ENCODE measurements around the gene MARCKS.

Gene MARCKS

DNA sequence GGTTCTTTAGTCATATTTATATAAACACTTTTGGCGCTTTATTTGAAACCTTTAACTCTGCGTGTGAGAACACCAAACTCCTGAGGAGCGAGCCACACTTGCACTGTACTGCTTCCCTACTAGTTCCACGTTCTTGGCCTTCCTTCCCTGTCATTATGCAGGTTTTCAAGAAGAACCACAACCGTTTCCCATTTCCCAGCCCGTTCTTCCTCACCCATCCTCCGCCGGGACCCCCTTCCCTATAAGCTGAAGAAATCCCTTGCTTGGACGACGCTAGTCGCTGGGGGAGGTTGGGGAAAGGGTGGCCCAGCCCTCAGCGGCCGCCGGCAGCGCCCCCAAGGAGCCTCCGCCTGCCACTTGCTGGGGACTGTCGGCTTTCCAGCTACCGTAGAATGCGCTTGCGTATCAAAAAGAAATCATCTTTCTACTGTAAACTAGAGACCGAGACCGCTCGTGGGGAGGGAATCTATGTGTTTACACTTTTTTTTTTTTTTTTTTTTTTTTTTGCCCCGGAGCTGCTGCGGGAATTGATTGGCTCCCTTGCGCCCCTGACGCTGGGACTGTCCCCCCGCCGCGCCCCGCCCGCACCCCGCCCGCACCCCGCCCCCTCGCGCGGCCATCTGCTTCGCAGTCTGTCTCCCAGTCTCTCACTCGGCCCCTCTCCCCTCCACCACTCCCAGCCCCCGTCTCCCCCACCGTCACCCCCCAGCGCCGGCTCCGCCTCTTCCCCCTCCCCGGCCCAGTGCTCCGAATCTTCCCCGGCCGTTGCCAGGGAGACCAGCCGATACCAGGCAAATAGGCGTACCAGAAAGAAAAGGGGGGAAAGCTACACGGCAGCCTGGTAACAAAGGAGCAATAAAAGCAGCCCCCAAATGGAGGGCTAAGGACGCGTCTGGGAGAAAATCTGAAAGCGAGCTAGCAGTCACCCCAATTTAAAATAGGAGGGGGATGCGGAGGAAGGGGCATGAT, 2.3 kb upstream of the MARCKS start:
- DNase-seq, result no peak

DNA sequence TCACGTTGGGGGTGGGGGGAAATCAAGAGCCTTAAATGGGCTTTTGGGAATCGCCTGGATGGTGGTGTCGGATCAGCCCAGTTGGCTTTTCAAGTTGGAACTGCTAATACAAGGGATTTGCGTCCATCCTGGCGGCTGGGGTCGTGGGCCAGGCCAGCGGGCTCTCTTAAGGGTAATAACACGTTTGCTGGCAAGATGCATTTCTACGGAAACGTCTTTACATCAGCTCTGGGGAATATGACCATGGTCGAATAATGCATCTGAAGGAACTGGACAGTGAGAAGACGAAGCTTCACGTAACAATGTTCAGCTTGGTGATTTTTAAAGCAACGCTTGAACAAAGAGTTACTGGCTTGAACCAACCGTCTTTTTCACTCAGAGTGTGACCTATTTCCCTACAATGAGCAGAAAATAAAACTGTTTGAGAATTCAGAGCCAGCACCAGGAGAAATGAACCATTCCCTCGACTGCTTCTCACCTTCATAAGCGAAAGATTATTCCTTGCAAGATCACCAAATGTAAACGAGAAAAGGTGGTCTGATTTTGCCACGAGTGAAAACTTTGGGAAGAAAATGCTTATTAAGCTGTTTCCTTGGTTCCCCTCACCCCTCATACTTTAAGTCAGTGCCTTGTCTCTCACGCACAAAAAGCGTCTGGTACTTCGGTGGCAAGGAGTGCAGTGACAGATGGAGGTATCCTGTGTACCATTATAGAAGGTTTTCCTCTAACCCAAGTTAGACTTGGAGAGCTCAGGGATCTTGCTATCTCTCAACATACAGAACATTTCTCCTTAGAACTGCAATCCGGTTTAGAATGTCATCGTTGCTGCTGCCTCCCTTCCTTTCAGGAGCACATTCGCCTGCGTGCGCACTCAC, 1.4 kb upstream of the MARCKS start:
- peak; percentile 23 for DNase-seq

DNA sequence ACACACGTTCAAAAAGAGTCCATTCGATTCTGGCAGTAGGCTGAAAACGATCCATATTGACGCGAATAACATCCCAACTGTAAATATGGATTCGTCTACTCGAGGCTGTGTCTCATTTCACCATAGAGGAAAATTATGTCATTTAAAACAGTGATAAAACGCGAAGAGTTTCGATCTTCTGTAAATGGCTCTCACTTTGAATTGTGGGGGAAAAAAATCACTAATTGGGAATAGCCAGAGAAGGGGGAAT, 845 bp upstream of the MARCKS start:
- DNase-seq, result no peak

DNA sequence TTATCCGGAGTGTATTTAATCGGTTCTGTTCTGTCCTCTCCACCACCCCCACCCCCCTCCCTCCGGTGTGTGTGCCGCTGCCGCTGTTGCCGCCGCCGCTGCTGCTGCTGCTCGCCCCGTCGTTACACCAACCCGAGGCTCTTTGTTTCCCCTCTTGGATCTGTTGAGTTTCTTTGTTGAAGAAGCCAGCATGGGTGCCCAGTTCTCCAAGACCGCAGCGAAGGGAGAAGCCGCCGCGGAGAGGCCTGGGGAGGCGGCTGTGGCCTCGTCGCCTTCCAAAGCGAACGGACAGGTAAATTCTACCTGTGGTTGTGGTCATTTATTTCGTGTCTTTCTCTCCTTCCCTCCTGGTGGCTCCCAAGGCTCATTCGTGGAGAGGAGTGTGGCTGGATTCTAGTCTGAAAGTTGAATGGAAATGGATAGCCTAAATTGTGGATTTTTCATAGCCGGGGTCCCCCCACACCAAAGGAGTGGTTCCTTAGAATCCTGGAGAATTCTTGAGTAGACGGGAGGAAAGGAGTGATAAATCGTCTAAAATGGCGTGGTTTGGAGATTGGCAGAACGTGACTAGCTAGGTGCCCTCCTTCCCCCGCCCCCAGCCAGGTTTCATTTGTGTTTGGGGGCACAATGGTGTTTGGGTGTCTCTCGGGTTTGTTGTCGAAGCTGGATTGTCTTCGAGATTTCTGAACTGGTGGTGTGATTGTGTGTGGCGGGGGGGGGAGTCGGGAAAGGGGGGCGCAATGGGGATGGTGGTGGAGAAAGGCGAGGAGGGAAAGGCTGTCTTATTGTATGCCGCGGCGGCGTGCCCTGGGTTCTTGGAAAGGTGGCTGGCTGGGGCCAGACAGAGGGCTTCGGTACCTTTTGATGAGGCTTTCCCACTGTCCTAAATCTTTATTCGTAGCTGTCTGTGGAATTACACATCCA, 673 bp downstream of the MARCKS start:
- DNase-seq, result no peak

DNA sequence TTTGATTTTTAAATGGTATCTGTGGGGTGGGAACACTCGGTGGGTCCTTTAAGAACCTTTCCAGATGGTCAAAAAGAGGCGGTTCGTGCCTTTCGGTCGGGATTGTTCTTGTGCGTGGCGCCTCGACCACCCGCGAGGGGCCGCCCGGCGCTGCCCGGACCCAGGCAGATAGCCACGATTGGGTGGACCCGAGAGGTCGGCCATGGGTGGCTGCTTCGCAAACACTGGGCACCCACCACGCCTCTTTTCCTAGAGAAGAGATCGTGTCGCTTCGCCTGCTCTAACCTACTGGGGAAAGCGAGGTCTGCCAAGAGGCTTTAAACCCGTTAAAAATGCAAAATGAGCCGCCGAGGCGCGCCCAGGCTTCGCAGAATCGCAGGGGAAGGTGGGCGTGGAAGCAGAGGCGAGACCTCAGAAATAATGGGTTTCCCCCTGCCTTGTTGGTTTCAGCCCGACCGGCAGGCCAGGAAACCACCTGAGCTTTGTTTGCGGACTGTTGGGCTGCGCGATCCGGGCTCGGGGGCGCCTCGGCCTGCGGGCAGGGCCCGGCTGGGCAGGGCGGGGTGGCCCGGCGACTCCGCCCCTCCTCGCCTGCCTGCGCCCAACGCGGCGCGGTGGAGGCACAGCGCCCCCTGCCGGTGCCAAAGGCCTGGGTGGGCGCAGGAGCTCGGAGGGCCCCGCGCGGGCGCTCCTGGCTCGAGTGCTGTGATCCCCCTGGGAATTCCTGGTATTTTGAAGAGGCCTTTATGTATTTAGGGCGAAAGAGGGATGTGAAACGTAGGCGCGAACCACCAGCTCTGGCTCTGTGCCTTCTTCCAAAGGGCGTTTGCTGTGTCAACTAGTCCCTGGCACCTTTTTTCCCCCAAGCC, 1.6 kb downstream of the MARCKS start:
- DNase-seq, result peak; percentile 59

DNA sequence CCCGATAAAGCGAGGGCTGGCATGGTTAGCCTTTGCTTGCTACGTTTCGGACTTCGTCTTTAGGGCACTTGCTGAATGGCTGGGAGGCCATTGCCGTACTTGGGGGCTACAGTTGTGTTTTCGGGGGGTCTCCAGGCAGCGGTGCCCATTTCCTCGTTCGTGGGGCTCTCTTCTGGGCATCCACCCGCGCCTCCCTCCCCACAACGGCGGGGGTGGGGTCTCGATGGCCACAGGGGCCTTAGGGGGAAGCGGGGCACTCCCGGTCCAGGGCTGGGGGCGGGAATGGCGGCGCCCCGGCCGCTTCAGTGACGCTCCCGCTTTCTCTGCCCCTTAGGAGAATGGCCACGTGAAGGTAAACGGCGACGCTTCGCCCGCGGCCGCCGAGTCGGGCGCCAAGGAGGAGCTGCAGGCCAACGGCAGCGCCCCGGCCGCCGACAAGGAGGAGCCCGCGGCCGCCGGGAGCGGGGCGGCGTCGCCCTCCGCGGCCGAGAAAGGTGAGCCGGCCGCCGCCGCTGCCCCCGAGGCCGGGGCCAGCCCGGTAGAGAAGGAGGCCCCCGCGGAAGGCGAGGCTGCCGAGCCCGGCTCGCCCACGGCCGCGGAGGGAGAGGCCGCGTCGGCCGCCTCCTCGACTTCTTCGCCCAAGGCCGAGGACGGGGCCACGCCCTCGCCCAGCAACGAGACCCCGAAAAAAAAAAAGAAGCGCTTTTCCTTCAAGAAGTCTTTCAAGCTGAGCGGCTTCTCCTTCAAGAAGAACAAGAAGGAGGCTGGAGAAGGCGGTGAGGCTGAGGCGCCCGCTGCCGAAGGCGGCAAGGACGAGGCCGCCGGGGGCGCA, 2.4 kb downstream of the MARCKS start:
- no peak for DNase-seq

DNA sequence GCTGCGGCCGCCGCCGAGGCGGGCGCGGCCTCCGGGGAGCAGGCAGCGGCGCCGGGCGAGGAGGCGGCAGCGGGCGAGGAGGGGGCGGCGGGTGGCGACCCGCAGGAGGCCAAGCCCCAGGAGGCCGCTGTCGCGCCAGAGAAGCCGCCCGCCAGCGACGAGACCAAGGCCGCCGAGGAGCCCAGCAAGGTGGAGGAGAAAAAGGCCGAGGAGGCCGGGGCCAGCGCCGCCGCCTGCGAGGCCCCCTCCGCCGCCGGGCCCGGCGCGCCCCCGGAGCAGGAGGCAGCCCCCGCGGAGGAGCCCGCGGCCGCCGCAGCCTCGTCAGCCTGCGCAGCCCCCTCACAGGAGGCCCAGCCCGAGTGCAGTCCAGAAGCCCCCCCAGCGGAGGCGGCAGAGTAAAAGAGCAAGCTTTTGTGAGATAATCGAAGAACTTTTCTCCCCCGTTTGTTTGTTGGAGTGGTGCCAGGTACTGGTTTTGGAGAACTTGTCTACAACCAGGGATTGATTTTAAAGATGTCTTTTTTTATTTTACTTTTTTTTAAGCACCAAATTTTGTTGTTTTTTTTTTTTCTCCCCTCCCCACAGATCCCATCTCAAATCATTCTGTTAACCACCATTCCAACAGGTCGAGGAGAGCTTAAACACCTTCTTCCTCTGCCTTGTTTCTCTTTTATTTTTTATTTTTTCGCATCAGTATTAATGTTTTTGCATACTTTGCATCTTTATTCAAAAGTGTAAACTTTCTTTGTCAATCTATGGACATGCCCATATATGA, 3.2 kb downstream of the MARCKS start:
- DNase-seq, result no peak

DNA sequence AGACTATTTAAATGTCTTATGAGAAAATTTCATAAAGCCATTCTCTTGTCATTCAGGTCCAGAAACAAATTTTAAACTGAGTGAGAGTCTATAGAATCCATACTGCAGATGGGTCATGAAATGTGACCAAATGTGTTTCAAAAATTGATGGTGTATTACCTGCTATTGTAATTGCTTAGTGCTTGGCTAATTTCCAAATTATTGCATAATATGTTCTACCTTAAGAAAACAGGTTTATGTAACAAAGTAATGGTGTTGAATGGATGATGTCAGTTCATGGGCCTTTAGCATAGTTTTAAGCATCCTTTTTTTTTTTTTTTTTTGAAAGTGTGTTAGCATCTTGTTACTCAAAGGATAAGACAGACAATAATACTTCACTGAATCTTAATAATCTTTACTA, 5.0 kb downstream of the MARCKS start:
- DNase-seq, result no peak

DNA sequence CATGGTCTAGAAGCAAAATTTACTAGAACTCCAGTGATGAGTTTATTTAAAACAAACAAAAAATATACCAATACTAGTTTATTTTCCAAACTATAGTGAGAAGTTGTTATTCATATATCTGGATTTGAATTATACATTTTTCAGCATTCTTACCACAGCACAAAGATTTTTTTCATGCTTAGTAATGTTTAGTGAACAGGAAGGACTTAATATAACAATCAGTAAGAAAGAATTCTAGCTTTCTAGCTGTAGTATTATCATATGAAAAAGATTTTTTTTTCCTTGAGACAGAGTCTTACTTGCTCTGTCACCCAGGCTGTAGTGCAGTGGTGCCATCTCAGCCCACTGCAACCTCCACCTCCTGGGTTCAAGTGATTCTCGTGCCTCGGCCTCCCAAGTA, 13.8 kb downstream of the MARCKS start:
- no peak for DNase-seq

DNA sequence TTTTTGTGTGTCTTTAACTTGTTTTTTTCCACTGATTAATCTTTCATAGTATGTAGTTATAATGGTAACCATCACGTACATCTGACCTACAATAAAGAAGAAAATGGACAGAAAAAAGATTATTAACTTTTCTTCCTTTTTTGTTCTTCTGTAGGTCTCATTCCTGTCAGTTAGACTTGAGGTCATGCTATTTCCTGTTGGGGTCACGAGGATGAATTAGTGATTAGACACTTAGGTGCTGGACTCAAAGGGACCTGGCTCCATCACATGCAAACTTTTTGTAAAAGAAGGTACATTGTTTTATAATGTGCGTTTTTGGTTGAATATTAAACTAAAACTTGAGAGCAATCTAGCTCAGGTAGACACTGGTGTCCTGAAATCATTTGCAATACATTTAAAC, 14.8 kb downstream of the MARCKS start:
- DNase-seq, result no peak

DNA sequence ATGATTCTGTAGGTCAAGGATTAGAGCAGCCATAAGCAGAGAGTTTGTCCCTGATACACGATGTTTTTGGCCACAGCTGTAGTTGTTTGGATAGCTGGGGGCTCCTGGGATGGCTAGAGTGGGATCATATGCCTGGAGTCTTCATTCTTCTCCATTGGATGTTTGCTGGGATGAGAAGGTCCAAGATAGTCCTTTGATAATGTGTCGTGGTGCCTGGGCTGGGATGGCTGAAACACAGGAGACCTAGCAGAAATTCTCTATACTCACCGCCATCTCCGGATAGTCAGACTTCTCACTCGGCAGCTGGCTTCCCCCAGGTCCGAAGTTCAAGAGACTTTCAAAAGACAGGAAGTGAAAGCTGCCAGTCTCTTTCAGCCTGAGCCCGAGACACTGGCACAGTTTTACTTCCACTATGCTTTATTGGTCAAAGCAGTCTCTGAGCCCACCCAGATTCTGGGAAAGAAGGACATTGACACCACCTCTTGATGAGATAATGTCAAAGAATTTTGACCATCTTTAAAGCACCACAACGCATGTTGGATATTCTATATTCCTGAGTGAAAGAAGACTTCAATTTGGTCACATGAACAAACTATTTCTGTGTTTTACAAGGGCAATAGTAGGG, 16.0 kb downstream of the MARCKS start:
- no peak for DNase-seq

DNA sequence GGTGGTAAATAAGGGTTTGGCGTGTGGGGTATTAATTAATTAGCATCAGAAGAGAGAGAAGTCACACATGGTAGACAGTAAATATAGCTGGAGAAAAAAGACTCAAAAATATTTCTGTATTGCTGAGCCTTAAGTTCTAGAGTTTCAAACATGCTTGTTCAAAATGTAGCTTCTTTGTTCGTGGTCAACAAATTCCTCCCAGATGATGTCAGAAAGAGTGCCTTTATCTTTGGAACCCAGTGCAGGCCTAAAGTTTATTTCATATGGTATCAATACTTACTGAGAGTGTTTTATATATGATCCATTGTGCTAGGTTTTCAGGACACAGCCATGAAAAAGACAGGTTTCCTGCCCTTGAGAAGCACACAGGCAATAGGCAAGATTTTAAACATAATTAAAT, 18.3 kb downstream of the MARCKS start:
- no peak for DNase-seq

DNA sequence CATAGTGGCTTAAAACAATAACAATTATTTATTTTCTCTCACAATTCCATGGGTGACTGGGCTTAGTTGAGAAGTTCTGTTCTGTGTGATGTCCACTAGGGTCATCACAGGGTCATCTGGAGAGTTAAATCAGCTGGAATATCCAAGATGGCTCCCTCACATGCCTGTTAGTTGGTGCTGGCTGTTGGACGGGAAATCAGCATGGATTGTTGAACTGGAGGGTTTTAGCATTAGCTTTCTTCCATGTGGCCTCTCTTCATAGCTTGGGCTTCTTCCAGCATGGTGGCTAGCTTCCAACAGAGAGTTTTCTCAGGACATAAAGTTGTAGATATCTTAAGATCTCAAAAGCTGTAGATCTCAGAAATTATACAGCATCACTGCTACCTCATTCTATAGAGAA, 19.6 kb downstream of the MARCKS start:
- DNase-seq, result no peak

DNA sequence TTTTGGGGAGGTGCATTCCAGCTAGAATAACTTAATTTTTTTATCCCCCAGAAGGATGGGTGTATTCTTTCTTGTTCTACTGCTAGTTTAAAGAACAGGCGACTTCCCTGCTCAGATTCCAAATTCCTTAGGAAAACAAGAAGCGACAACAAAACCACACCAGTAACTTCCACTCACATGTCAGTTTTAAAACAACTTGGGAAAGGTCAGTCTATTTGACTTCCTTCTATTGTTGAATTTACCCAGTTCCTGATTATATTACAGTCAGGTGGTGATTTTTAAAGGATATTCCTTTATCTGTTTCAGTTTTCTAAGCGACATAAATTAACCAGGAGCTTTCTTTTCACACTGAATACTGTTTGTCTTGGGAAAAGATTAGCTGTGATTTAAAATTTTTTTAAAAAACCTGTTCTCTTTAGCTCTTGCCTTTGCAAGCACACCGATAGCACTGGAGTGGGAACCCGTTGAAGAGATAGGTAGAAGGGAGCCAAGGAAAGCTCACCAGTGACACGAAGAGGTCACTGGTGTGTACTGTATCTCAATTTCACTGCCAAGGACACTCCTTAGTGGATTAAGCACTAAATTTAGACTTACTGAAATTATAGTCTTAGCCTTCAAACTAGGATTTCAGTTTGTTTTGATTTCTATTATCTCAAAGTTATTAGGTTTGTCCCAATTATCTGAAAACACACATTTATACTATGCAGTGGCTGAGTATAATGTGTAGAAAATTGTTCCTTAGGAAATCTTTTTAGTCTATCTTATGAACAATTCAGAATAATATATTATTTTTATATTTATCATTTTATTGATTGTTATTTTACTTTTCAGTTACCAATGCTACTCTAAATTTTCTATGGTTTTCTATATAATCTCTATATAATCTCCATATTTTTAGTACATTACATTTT, 22.3 kb downstream of the MARCKS start:
- peak; percentile 21 for DNase-seq

DNA sequence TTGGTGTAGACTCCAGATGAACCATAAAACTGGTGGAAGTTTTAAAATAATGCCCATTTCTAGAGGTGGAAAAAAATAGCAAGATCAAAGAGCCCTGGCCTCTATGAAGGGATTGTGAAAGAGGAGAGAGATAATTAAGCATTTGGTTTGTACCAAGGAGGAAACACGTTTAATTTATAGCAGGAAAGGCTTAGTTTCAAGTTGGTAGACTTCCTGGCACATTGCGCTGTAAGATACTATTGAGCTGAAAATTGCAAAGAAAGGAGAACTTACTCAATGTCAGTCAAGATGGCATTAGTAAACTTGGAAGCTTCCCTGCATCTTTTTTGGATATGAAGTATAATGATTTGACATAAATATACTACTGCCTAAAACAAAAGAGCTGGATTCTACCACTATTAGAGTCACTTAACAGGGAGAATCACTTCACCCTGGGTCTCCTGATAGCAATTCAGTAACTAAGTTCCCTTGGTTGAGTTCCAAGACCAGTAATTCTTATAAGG, 24.4 kb downstream of the MARCKS start:
- DNase-seq, result peak; percentile 38

DNA sequence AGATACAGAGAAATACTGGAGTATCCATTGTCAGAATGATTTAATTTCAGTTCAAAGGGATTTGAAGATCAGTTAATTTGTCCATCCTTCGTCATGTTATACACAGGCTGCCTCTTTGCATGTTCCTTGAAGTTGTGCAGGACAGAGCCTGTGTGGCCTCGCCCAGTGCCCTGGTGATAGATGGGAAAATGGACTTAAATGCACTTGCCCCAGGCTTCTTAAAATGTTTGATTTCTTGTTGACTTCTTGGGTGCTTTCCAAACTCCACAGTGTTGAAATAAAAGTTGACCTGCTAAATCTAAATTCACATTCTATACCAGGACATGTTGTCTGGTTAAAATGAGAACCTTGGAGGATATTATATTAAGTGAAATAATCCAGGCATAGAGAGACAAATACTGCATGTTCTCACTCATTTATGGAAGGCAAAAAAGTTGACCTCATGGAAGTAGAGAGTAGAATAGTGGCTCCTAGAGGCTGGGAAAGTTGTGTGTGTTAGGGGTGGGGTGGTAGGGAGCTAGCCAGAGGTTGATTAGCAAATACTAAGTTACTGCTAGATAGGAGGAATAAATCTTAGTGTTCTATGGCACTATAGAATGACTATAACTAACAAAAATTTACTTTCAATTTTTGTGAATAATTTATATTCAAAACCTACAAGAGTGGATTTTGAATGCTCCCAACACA, 25.3 kb downstream of the MARCKS start:
- no peak for DNase-seq

DNA sequence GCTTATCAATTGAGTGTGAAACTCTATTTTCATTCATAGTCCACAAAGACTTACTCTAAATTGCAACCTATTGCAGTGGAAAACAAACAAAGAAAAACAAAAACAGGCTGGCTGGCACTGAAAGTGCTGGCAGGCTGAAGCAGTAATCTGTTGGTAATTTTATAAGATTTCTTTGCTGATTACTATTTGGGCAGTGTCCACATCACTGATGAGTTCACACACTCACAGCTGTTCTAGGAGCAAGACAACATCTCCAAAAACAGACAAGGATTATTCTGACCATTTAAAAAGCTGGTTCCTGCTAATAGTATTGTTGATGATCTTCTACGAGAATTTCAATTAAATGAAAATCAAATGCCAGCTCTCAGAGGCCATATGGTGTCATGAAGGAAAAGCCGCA, 26.9 kb downstream of the MARCKS start:
- no peak for DNase-seq

DNA sequence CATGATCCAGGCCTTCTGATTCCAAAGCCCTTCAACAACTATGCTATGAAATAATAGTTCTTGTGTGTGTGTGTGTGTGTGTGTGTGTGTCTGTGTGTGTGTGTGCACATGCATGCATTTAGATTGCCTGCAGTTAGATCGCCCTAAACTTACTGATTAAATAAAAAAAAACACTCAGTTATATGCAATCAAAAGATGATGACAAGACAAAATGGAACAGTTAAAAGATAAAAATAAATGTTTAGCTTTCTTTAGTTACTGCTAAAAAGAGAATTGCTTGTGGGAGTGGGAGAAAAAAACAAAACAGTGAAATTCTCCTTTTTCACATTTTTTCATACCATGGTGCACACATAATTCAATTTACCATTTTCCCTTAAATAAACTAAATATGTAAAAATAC, 29.4 kb downstream of the MARCKS start:
- no peak for DNase-seq
